GM23338 (cell line): Measurements from ENCODE around the gene AGRP. TPM values are rescaled to one million over a fixed set of nuclear protein-coding genes. Genes with fewer than 3 reads are reported as not detected.

Experiments used
- ATAC-seq: fragments of 200-7000 bp; cut with Tn5 transposase; 3 replicates; pipeline ENCODE4 v1.9.1; 2020
- DNase-seq: peaks from one replicate; pipeline ENCODE4 v3.0.0-alpha.2; 2015; ENCODE audit warnings: low spot score
- H2AFZ ChIP-seq: fragments of 200-600 bp; sonication (generic); 2 replicates; pipeline ENCODE4 v1.8.0; 2016; ENCODE audit warnings: antibody characterized with exemption, mild to moderate bottlenecking, moderate library complexity
- H3F3A ChIP-seq: fragments of 200-600 bp; sonication (generic); replicated peaks from 2 replicates; pipeline ENCODE4 v1.8.0; 2017; ENCODE audit warnings: antibody characterized with exemption, mixed run types, low read depth
- H3K27ac ChIP-seq: fragments of 200-600 bp; sonication (generic); 2 replicates; pipeline ENCODE4 v1.6.1; 2016; ENCODE audit warnings: low read depth
- H3K27me3 ChIP-seq: fragments of 200-600 bp; sonication (generic); 2 replicates; pipeline ENCODE4 v1.8.0; 2016; ENCODE audit warnings: mild to moderate bottlenecking, mixed run types, moderate library complexity; ENCODE audit not compliant: insufficient read depth
- H3K36me3 ChIP-seq: fragments of 200-600 bp; sonication (generic); 2 replicates; pipeline ENCODE4 v1.8.0; 2016; ENCODE audit warnings: mild to moderate bottlenecking; ENCODE audit not compliant: insufficient read depth
- H3K4me1 ChIP-seq: fragments of 200-600 bp; sonication (generic); 2 replicates; pipeline ENCODE4 v1.8.0; 2016; ENCODE audit warnings: mild to moderate bottlenecking, moderate library complexity; ENCODE audit not compliant: insufficient read depth
- H3K4me2 ChIP-seq: fragments of 200-600 bp; sonication (generic); 2 replicates; pipeline ENCODE4 v1.7.1; 2017; ENCODE audit warnings: mixed run types
- H3K4me3 ChIP-seq: fragments of 200-600 bp; sonication (generic); 2 replicates; pipeline ENCODE4 v1.6.1; 2016; ENCODE audit warnings: mixed run types
- H3K79me2 ChIP-seq: fragments of 200-600 bp; sonication (generic); replicated peaks from 2 replicates; pipeline ENCODE4 v1.8.0; 2017; ENCODE audit warnings: mild to moderate bottlenecking; ENCODE audit not compliant: insufficient read depth
- H3K9me2 ChIP-seq: fragments of 200-600 bp; sonication (generic); 2 replicates; pipeline ENCODE4 v1.8.0; 2017; ENCODE audit not compliant: insufficient read depth
- H4K20me1 ChIP-seq: fragments of 200-600 bp; sonication (generic); replicated peaks from 2 replicates; pipeline ENCODE4 v1.8.0; 2017; ENCODE audit warnings: mild to moderate bottlenecking; ENCODE audit not compliant: insufficient read depth
- H3K27ac Mint-ChIP-seq: 2 replicates; pipeline ENCODE4 v1.8.0; 2020; ENCODE audit warnings: inconsistent platforms, mild to moderate bottlenecking, moderate library complexity, mixed read lengths
- H3K27me3 Mint-ChIP-seq: 3 replicates; pipeline ENCODE4 v1.8.0; 2022; ENCODE audit warnings: low read depth, mild to moderate bottlenecking, moderate library complexity, mixed read lengths, inconsistent platforms; ENCODE audit not compliant: insufficient read depth, poor library complexity
- H3K36me3 Mint-ChIP-seq: 3 replicates; pipeline ENCODE4 v1.8.0; 2021; ENCODE audit warnings: low read depth, mild to moderate bottlenecking, inconsistent platforms, moderate library complexity, mixed read lengths
- H3K4me1 Mint-ChIP-seq: 3 replicates; pipeline ENCODE4 v1.8.0; 2020; ENCODE audit warnings: mild to moderate bottlenecking, inconsistent platforms, mixed read lengths
- H3K4me3 Mint-ChIP-seq: 3 replicates; pipeline ENCODE4 v1.8.0; 2021; ENCODE audit warnings: moderate library complexity, mild to moderate bottlenecking, inconsistent platforms, mixed read lengths
- H3K9me3 Mint-ChIP-seq: 3 replicates; pipeline ENCODE4 v1.8.0; 2020; ENCODE audit warnings: moderate library complexity, mild to moderate bottlenecking, inconsistent platforms, mixed read lengths
- CREB1 ChIP-seq: fragments of 250-450 bp; sonication (Bioruptor Pico); IDR thresholded peaks from 2 replicates; pipeline ENCODE4 v1.5.0; 2020; ENCODE audit warnings: low read depth, mild to moderate bottlenecking, moderate library complexity
- EZH2 ChIP-seq: fragments of 200-600 bp; sonication (generic); IDR thresholded peaks from one replicate; pipeline ENCODE4 v1.8.0; 2017; ENCODE audit warnings: antibody characterized with exemption, mild to moderate bottlenecking, low read depth; ENCODE audit not compliant: unreplicated experiment
- EZH2phosphoT487 ChIP-seq: fragments of 200-600 bp; sonication (generic); IDR thresholded peaks from one replicate; pipeline ENCODE4 v1.8.1; 2018; ENCODE audit warnings: antibody characterized with exemption; ENCODE audit not compliant: unreplicated experiment
- JUNB ChIP-seq: IDR thresholded peaks from one replicate; pipeline ENCODE4 v1.6.1; 2016; ENCODE audit warnings: antibody characterized with exemption; ENCODE audit not compliant: unreplicated experiment
- NANOG ChIP-seq: IDR thresholded peaks from 2 replicates; pipeline ENCODE4 v1.6.1; 2016; ENCODE audit warnings: antibody characterized with exemption, borderline replicate concordance
- POLR2AphosphoS5 ChIP-seq: IDR thresholded peaks from 2 replicates; pipeline ENCODE4 v1.6.1; 2016; ENCODE audit warnings: antibody characterized with exemption, low read depth
- STAT1 ChIP-seq: IDR thresholded peaks from one replicate; pipeline ENCODE4 v1.6.1; 2016; ENCODE audit warnings: antibody characterized with exemption; ENCODE audit not compliant: unreplicated experiment
- ZNF114 ChIP-seq: fragments of 250-450 bp; sonication (Bioruptor Pico); IDR thresholded peaks from 2 replicates; pipeline ENCODE4 v1.5.0; 2020; ENCODE audit warnings: mild to moderate bottlenecking, moderate library complexity
- ZNF331 ChIP-seq: fragments of 250-450 bp; sonication (Bioruptor Pico); IDR thresholded peaks from 2 replicates; pipeline ENCODE4 v1.5.0; 2020; ENCODE audit warnings: low read depth, mild to moderate bottlenecking, moderate library complexity
- polyA plus RNA-seq: library from polyadenylated mRNA; unstranded; fragments of >200 nt; fragmentation: Nextera tagmentation; extraction: Ambion mirVana; gene quantifications from 2 replicates; pipeline ENCODE4 v1.2.1, GENCODE V29; 2016
- total RNA-seq: library from RNA; depleted of rRNA; stranded (reverse); fragments of >200 nt; shearing (Covaris generic); gene quantifications from 2 replicates; pipeline ENCODE4 v1.2.3, GENCODE V29; 2014
- TF ChIP-seq, protein P1 (sequence below): IDR thresholded peaks from 2 replicates; pipeline ENCODE4 v1.6.1; 2016; ENCODE audit warnings: antibody characterized with exemption
- TF ChIP-seq, protein P2 (sequence below): fragments of 250-450 bp; sonication (Bioruptor Pico); IDR thresholded peaks from 2 replicates; pipeline ENCODE4 v1.5.0; 2020; ENCODE audit warnings: mild to moderate bottlenecking, moderate library complexity
- TF ChIP-seq, protein P3 (sequence below), 2 experiments: fragments of 200-600 bp in 1 of 2; sonication (generic) in 1 of 2; conservative IDR thresholded peaks; 2 replicates each; pipeline versions ENCODE4 v1.5.1 to v1.6.1; 2016 to 2017; ENCODE audit warnings: antibody characterized with exemption in 2 of 2, low read depth in 2 of 2, mild to moderate bottlenecking in 2 of 2, moderate library complexity in 1 of 2

The AGRP gene
- total and polyA plus RNA-seq, 2 experiments from 2014 or later = not detected

DNA sequence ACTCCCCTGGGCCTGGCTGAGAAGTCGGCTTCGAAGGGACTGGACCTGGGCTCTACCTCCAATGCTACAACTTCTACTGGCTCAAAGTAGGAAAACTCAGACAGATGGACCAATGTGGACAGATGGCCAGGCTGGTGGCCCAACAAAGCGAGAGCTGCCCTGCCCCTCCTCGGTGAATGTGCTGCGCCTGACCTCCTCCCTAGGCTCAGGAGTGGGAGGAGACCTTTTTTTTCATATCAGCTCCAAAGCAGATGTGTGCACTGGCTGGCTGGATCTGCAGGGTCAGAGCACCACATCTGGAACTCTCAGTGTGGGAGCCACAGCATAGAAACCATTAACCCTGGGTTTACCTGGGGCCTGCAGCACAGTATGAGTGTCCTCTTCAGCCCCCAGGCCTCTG lies 23.2 kb downstream of the AGRP start:
- Histone ChIP-seq H4K20me1 (peaks cover 5% of the 10 kb centered on the region; the same call in 1 of the 2 replicates), H3K27ac (no peak overlapping the region), H3K36me3 (no peaks in the 10 kb centered on the region), H3K79me2 (no peaks in the 10 kb centered on the region), H2AFZ (no peak overlapping the region), H3K4me3 (no peak overlapping the region), H3K4me1 (no peaks in the 10 kb centered on the region), H3K4me2 (no peak overlapping the region), H3F3A (no peaks in the 10 kb centered on the region), H3K9me2 (no peaks in the 10 kb centered on the region), H3K27me3 (no peaks in the 10 kb centered on the region)
- Mint-ChIP-seq H3K36me3 (no peaks in the 10 kb centered on the region), H3K9me3 (no peaks in the 10 kb centered on the region), H3K27ac (no peak overlapping the region), H3K27me3 (peaks cover 6% of the 10 kb centered on the region), H3K4me3 (no peak overlapping the region), H3K4me1 (peaks cover 5% of the 10 kb centered on the region)
- DNase-seq (no peak), ATAC-seq (no peak)
- no peak for TF ChIP-seq NANOG
- TF ChIP-seq, protein P1, sequence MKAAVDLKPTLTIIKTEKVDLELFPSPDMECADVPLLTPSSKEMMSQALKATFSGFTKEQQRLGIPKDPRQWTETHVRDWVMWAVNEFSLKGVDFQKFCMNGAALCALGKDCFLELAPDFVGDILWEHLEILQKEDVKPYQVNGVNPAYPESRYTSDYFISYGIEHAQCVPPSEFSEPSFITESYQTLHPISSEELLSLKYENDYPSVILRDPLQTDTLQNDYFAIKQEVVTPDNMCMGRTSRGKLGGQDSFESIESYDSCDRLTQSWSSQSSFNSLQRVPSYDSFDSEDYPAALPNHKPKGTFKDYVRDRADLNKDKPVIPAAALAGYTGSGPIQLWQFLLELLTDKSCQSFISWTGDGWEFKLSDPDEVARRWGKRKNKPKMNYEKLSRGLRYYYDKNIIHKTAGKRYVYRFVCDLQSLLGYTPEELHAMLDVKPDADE = no peak

DNA sequence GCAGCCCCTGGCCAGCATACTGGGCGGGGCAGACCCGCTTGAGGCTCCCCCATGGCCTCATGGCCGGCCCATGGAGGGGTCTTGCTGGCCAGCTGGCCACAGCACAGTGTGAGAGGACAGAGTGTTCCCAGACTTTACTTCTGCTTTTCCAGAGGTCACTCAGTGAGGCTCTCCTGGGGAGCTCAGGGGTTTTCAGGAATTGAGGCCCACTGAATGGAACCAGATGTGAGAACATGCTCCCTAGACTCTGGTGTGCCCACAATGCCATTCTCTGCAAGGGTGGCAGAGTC lies 23.5 kb downstream of the AGRP start:
- Histone ChIP-seq H3K4me3 (no peak overlapping the region), H2AFZ (no peak overlapping the region), H3K27ac (no peak overlapping the region), H3K9me2 (no peaks in the 10 kb centered on the region), H4K20me1 (peaks cover 4% of the 10 kb centered on the region; the same call in 1 of the 2 replicates), H3K4me2 (no peak overlapping the region), H3K36me3 (no peaks in the 10 kb centered on the region), H3K27me3 (no peaks in the 10 kb centered on the region), H3K79me2 (no peaks in the 10 kb centered on the region), H3F3A (no peaks in the 10 kb centered on the region), H3K4me1 (no peaks in the 10 kb centered on the region)
- Mint-ChIP-seq H3K4me1 (peaks cover 5% of the 10 kb centered on the region), H3K27ac (no peak overlapping the region), H3K27me3 (peaks cover 6% of the 10 kb centered on the region), H3K36me3 (no peaks in the 10 kb centered on the region), H3K9me3 (no peaks in the 10 kb centered on the region), H3K4me3 (no peak overlapping the region)
- ATAC-seq = no peak
- no peak for DNase-seq
- TF ChIP-seq, protein P2, sequence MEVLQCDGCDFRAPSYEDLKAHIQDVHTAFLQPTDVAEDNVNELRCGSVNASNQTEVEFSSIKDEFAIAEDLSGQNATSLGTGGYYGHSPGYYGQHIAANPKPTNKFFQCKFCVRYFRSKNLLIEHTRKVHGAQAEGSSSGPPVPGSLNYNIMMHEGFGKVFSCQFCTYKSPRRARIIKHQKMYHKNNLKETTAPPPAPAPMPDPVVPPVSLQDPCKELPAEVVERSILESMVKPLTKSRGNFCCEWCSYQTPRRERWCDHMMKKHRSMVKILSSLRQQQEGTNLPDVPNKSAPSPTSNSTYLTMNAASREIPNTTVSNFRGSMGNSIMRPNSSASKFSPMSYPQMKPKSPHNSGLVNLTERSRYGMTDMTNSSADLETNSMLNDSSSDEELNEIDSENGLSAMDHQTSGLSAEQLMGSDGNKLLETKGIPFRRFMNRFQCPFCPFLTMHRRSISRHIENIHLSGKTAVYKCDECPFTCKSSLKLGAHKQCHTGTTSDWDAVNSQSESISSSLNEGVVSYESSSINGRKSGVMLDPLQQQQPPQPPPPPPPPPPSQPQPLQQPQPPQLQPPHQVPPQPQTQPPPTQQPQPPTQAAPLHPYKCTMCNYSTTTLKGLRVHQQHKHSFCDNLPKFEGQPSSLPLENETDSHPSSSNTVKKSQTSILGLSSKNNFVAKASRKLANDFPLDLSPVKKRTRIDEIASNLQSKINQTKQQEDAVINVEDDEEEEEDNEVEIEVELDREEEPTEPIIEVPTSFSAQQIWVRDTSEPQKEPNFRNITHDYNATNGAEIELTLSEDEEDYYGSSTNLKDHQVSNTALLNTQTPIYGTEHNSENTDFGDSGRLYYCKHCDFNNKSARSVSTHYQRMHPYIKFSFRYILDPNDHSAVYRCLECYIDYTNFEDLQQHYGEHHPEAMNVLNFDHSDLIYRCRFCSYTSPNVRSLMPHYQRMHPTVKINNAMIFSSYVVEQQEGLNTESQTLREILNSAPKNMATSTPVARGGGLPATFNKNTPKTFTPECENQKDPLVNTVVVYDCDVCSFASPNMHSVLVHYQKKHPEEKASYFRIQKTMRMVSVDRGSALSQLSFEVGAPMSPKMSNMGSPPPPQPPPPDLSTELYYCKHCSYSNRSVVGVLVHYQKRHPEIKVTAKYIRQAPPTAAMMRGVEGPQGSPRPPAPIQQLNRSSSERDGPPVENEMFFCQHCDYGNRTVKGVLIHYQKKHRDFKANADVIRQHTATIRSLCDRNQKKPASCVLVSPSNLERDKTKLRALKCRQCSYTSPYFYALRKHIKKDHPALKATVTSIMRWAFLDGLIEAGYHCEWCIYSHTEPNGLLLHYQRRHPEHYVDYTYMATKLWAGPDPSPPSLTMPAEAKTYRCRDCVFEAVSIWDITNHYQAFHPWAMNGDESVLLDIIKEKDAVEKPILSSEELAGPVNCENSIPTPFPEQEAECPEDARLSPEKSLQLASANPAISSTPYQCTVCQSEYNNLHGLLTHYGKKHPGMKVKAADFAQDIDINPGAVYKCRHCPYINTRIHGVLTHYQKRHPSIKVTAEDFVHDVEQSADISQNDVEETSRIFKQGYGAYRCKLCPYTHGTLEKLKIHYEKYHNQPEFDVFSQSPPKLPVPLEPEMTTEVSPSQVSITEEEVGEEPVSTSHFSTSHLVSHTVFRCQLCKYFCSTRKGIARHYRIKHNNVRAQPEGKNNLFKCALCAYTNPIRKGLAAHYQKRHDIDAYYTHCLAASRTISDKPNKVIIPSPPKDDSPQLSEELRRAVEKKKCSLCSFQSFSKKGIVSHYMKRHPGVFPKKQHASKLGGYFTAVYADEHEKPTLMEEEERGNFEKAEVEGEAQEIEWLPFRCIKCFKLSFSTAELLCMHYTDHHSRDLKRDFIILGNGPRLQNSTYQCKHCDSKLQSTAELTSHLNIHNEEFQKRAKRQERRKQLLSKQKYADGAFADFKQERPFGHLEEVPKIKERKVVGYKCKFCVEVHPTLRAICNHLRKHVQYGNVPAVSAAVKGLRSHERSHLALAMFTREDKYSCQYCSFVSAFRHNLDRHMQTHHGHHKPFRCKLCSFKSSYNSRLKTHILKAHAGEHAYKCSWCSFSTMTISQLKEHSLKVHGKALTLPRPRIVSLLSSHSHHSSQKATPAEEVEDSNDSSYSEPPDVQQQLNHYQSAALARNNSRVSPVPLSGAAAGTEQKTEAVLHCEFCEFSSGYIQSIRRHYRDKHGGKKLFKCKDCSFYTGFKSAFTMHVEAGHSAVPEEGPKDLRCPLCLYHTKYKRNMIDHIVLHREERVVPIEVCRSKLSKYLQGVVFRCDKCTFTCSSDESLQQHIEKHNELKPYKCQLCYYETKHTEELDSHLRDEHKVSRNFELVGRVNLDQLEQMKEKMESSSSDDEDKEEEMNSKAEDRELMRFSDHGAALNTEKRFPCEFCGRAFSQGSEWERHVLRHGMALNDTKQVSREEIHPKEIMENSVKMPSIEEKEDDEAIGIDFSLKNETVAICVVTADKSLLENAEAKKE (CRISPR knock-in tag) = no peak
- TF ChIP-seq CREB1 (CRISPR knock-in tag) = no peak
- no peak for TF ChIP-seq NANOG
- no peak for TF ChIP-seq POLR2AphosphoS5
- TF ChIP-seq STAT1 = no peak
- no peak for TF ChIP-seq EZH2phosphoT487
- TF ChIP-seq, protein P1 = no peak
- TF ChIP-seq ZNF331 (CRISPR knock-in tag) = no peak
- no peak for TF ChIP-seq ZNF114 (CRISPR knock-in tag)
- TF ChIP-seq EZH2 = no peak
- no peak for TF ChIP-seq JUNB
- TF ChIP-seq, protein P3, sequence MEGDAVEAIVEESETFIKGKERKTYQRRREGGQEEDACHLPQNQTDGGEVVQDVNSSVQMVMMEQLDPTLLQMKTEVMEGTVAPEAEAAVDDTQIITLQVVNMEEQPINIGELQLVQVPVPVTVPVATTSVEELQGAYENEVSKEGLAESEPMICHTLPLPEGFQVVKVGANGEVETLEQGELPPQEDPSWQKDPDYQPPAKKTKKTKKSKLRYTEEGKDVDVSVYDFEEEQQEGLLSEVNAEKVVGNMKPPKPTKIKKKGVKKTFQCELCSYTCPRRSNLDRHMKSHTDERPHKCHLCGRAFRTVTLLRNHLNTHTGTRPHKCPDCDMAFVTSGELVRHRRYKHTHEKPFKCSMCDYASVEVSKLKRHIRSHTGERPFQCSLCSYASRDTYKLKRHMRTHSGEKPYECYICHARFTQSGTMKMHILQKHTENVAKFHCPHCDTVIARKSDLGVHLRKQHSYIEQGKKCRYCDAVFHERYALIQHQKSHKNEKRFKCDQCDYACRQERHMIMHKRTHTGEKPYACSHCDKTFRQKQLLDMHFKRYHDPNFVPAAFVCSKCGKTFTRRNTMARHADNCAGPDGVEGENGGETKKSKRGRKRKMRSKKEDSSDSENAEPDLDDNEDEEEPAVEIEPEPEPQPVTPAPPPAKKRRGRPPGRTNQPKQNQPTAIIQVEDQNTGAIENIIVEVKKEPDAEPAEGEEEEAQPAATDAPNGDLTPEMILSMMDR (conservative IDR thresholded peaks at IDR 0.05; ENCODE audit: low read depth in 2 of 2) = no peak
